WTC11 (cell line): ENCODE results near the gene ZNF724. TPM values are rescaled to one million over a fixed set of nuclear protein-coding genes. Genes with fewer than 3 reads are reported as not detected.

ENCODE experiments used
- ATAC-seq: fragments of 200-7000 bp; cut with Tn5 transposase; 2 replicates; pipeline ENCODE4 v1.10.0; 2021; ENCODE audit warnings: mild to moderate bottlenecking, moderate library complexity
- CTCF ChIA-PET: fragments of 300-600 bp; sonication (Branson Sonifier 250); formaldehyde crosslinking; loops from one replicate; lab custom pipeline; 2021; ENCODE audit warnings: antibody characterized with exemption; lab: Charles Lee
- POLR2A ChIA-PET: fragments of 350-600 bp; sonication (Branson Sonifier 250); formaldehyde crosslinking; loops from one replicate; lab custom pipeline; 2021; ENCODE audit warnings: antibody characterized with exemption; lab: Charles Lee
- DNase-seq: peaks from one replicate; pipeline ENCODE4 v3.0.0; 2021; ENCODE audit warnings: low spot score
- H3K27ac Mint-ChIP-seq: 2 replicates; pipeline ENCODE4 v1.8.0; 2021; ENCODE audit warnings: mixed read lengths
- H3K27me3 Mint-ChIP-seq: 2 replicates; pipeline ENCODE4 v1.8.0; 2021; ENCODE audit warnings: low read depth, mild to moderate bottlenecking, moderate library complexity, mixed read lengths
- H3K36me3 Mint-ChIP-seq: 2 replicates; pipeline ENCODE4 v1.8.0; 2021; ENCODE audit warnings: mixed read lengths
- H3K4me1 Mint-ChIP-seq: 2 replicates; pipeline ENCODE4 v1.8.0; 2022; ENCODE audit warnings: mixed read lengths
- H3K4me3 Mint-ChIP-seq: 2 replicates; pipeline ENCODE4 v1.8.0; 2021; ENCODE audit warnings: mild to moderate bottlenecking, moderate library complexity, mixed read lengths
- H3K9me3 Mint-ChIP-seq: 2 replicates; pipeline ENCODE4 v1.8.0; 2021; ENCODE audit warnings: mixed read lengths
- FOXJ3 ChIP-seq: sonication (generic); formaldehyde crosslinking; IDR thresholded peaks from 2 replicates; pipeline ENCODE4 v1.9.0; 2021; ENCODE audit warnings: missing genetic modification reagents, mild to moderate bottlenecking, borderline replicate concordance
- FOXP1 ChIP-seq: sonication (generic); formaldehyde crosslinking; IDR thresholded peaks from 2 replicates; pipeline ENCODE4 v1.8.0; 2022; ENCODE audit warnings: missing genetic modification reagents, mild to moderate bottlenecking, moderate library complexity, borderline replicate concordance
- GABPB1 ChIP-seq: sonication (generic); formaldehyde crosslinking; IDR thresholded peaks from 2 replicates; pipeline ENCODE4 v1.8.1; 2023; ENCODE audit warnings: mild to moderate bottlenecking, missing genetic modification reagents
- KAT7 ChIP-seq: sonication (generic); formaldehyde crosslinking; IDR thresholded peaks from 2 replicates; pipeline ENCODE4 v1.8.1; 2023; ENCODE audit warnings: missing genetic modification reagents, mild to moderate bottlenecking, borderline replicate concordance
- MYBL2 ChIP-seq: sonication (generic); formaldehyde crosslinking; IDR thresholded peaks from 2 replicates; pipeline ENCODE4 v1.8.1; 2023; ENCODE audit warnings: mild to moderate bottlenecking, moderate library complexity, missing genetic modification reagents
- NFYB ChIP-seq: sonication (generic); formaldehyde crosslinking; conservative IDR thresholded peaks from 2 replicates; pipeline ENCODE4 v1.8.0; 2022; ENCODE audit warnings: low read depth, missing genetic modification reagents
- SMAD4 ChIP-seq: sonication (generic); formaldehyde crosslinking; IDR thresholded peaks from 2 replicates; pipeline ENCODE4 v1.8.0; 2022; ENCODE audit warnings: mild to moderate bottlenecking, missing genetic modification reagents
- SP1 ChIP-seq: sonication (generic); formaldehyde crosslinking; conservative IDR thresholded peaks from 2 replicates; pipeline ENCODE4 v1.8.1; 2022; ENCODE audit warnings: missing genetic modification reagents
- TCF7 ChIP-seq: sonication (generic); formaldehyde crosslinking; IDR thresholded peaks from 2 replicates; pipeline ENCODE4 v1.8.0; 2022; ENCODE audit warnings: mild to moderate bottlenecking, low read depth, missing genetic modification reagents, moderate library complexity
- TEAD1 ChIP-seq: sonication (generic); formaldehyde crosslinking; IDR thresholded peaks from 2 replicates; pipeline ENCODE4 v1.8.0; 2022; ENCODE audit warnings: mild to moderate bottlenecking, missing genetic modification reagents
- TEAD4 ChIP-seq: sonication (generic); formaldehyde crosslinking; IDR thresholded peaks from 2 replicates; pipeline ENCODE4 v1.8.0; 2022; ENCODE audit warnings: mild to moderate bottlenecking, missing genetic modification reagents
- ZNF121 ChIP-seq: sonication (generic); formaldehyde crosslinking; IDR thresholded peaks from 2 replicates; pipeline ENCODE4 v1.8.0; 2023; ENCODE audit warnings: missing genetic modification reagents
- ZNF671 ChIP-seq: fragments of 250-450 bp; sonication (Bioruptor Pico); IDR thresholded peaks from 2 replicates; pipeline ENCODE4 v1.8.0; 2021; ENCODE audit warnings: mild to moderate bottlenecking
- total RNA-seq: library from RNA; stranded (reverse); gene quantifications from 3 replicates; pipeline ENCODE4 v1.2.3, GENCODE V29; 2021
- TF ChIP-seq, protein P1 (sequence below): sonication (generic); formaldehyde crosslinking; IDR thresholded peaks from 2 replicates; pipeline ENCODE4 v1.8.0; 2022; ENCODE audit warnings: mild to moderate bottlenecking, missing genetic modification reagents
- TF ChIP-seq, protein P2 (sequence below): sonication (generic); formaldehyde crosslinking; IDR thresholded peaks from 2 replicates; pipeline ENCODE4 v1.8.1; 2023; ENCODE audit warnings: mild to moderate bottlenecking, missing genetic modification reagents
- TF ChIP-seq, protein P3 (sequence below): sonication (generic); formaldehyde crosslinking; IDR thresholded peaks from 2 replicates; pipeline ENCODE4 v1.8.1; 2022; ENCODE audit warnings: mild to moderate bottlenecking, moderate library complexity, missing genetic modification reagents
- TF ChIP-seq, protein P4 (sequence below): sonication (generic); formaldehyde crosslinking; IDR thresholded peaks from 2 replicates; pipeline ENCODE4 v1.8.0; 2022; ENCODE audit warnings: mild to moderate bottlenecking, missing genetic modification reagents
- TF ChIP-seq, protein P5 (sequence below): fragments of 200-600 bp; IDR thresholded peaks from 2 replicates; pipeline ENCODE4 v1.8.0; 2022; ENCODE audit warnings: antibody characterized with exemption
- TF ChIP-seq, protein P6 (sequence below): sonication (generic); formaldehyde crosslinking; IDR thresholded peaks from 2 replicates; pipeline ENCODE4 v1.8.1; 2022; ENCODE audit warnings: low read depth, mild to moderate bottlenecking, moderate library complexity, missing genetic modification reagents, borderline replicate concordance
- TF ChIP-seq, protein P7 (sequence below): sonication (generic); formaldehyde crosslinking; IDR thresholded peaks from 2 replicates; pipeline ENCODE4 v1.8.0; 2022; ENCODE audit warnings: mild to moderate bottlenecking, missing genetic modification reagents
- TF ChIP-seq, protein P8 (sequence below): sonication (generic); formaldehyde crosslinking; IDR thresholded peaks from 2 replicates; pipeline ENCODE4 v1.8.0; 2023; ENCODE audit warnings: mild to moderate bottlenecking, missing genetic modification reagents

Gene ZNF724
- total RNA-seq, 1 experiment from 2014 or later: 59.0 TPM

DNA sequence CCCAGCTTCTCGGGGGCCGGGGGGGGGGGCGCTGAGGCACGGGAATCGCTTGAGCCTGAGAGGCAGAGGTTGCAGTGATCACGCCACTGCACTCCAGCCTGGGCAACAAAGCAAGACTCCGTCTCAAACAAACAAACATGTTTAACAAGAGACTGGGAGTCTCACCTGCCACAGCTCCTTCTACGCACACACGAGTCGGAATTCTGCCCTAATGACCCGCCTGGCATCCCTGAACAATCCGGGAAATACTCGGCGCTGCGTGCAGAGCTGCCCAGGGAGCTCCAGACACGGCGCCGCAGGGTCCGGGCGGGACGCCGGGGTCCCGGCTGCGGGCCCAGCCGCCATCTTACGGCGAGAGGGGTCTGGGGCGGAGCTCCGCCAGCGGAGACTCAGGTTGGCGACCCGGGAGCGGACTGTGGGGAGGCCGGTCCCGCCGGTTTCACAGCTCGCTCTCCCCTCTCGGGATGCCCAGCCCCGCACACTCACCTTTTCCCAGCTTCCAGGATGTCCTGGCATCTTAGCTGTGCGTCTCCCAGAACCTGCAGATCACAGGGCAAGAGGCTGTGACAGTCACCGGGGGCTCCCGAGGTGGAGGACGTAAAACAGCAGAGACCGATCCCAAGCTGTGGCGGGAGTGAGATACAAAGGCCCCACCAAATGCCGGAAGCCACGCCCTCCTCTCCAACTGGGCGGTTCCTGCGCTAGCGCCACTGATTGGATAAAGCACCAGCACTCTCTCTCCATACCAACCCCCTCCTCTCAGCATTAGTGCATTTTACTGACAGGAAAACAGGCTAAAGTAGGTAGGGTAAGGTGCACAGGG, 23.6 kb upstream of the ZNF724 start:
- Mint-ChIP-seq H3K27ac (peak overlapping the region; percentile 96), H3K9me3 (no peaks in the 10 kb centered on the region), H3K4me3 (peak overlapping the region; percentile 90), H3K27me3 (no peaks in the 10 kb centered on the region), H3K36me3 (peaks cover 32% of the 10 kb centered on the region), H3K4me1 (peaks cover 29% of the 10 kb centered on the region)
- ATAC-seq (peak; percentile 99), DNase-seq (peak; percentile 96)
- POLR2A ChIA-PET: interaction anchor here (0.6 to 2.2 kb wide), 23 partner anchors 9 to 1438 kb away, joined by 3 to 42 read pairs (median 4); partner anchors contain the start of genes ZNF43, ZNF724, ZNF730 and ZNF91
- peak; percentile 8; the same call in 1 of the 2 replicates for TF ChIP-seq TEAD4 (CRISPR knock-in tag)
- TF ChIP-seq SMAD4 (CRISPR knock-in tag): no peak
- TF ChIP-seq, protein P1, sequence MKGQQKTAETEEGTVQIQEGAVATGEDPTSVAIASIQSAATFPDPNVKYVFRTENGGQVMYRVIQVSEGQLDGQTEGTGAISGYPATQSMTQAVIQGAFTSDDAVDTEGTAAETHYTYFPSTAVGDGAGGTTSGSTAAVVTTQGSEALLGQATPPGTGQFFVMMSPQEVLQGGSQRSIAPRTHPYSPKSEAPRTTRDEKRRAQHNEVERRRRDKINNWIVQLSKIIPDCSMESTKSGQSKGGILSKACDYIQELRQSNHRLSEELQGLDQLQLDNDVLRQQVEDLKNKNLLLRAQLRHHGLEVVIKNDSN (CRISPR knock-in tag): peak; percentile 8; the same call in 1 of the 2 replicates
- peak; percentile 73; the same call in 1 of the 2 replicates for TF ChIP-seq FOXP1 (CRISPR knock-in tag)
- TF ChIP-seq, protein P2, sequence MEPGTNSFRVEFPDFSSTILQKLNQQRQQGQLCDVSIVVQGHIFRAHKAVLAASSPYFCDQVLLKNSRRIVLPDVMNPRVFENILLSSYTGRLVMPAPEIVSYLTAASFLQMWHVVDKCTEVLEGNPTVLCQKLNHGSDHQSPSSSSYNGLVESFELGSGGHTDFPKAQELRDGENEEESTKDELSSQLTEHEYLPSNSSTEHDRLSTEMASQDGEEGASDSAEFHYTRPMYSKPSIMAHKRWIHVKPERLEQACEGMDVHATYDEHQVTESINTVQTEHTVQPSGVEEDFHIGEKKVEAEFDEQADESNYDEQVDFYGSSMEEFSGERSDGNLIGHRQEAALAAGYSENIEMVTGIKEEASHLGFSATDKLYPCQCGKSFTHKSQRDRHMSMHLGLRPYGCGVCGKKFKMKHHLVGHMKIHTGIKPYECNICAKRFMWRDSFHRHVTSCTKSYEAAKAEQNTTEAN (CRISPR knock-in tag): 0 out of 2 replicates have a peak, but pooled peaks have one; percentile 62
- 0 out of 2 replicates have a peak, but pooled peaks have one; percentile 37 for TF ChIP-seq MYBL2
- TF ChIP-seq, protein P3, sequence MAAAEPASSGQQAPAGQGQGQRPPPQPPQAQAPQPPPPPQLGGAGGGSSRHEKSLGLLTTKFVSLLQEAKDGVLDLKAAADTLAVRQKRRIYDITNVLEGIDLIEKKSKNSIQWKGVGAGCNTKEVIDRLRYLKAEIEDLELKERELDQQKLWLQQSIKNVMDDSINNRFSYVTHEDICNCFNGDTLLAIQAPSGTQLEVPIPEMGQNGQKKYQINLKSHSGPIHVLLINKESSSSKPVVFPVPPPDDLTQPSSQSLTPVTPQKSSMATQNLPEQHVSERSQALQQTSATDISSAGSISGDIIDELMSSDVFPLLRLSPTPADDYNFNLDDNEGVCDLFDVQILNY: peak; percentile 41; the same call in 1 of the 2 replicates
- 0 out of 2 replicates have a peak, but pooled peaks have one; percentile 13 for TF ChIP-seq TEAD1 (CRISPR knock-in tag)
- no peak for TF ChIP-seq FOXJ3 (CRISPR knock-in tag)
- peak; percentile 60 for TF ChIP-seq NFYB (CRISPR knock-in tag)
- TF ChIP-seq, protein P4, sequence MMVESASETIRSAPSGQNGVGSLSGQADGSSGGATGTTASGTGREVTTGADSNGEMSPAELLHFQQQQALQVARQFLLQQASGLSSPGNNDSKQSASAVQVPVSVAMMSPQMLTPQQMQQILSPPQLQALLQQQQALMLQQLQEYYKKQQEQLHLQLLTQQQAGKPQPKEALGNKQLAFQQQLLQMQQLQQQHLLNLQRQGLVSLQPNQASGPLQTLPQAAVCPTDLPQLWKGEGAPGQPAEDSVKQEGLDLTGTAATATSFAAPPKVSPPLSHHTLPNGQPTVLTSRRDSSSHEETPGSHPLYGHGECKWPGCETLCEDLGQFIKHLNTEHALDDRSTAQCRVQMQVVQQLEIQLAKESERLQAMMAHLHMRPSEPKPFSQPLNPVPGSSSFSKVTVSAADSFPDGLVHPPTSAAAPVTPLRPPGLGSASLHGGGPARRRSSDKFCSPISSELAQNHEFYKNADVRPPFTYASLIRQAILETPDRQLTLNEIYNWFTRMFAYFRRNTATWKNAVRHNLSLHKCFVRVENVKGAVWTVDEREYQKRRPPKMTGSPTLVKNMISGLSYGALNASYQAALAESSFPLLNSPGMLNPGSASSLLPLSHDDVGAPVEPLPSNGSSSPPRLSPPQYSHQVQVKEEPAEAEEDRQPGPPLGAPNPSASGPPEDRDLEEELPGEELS (CRISPR knock-in tag): peak; percentile 78
- TF ChIP-seq GABPB1 (CRISPR knock-in tag): 0 out of 2 replicates have a peak, but pooled peaks have one; percentile 20
- TF ChIP-seq, protein P5, sequence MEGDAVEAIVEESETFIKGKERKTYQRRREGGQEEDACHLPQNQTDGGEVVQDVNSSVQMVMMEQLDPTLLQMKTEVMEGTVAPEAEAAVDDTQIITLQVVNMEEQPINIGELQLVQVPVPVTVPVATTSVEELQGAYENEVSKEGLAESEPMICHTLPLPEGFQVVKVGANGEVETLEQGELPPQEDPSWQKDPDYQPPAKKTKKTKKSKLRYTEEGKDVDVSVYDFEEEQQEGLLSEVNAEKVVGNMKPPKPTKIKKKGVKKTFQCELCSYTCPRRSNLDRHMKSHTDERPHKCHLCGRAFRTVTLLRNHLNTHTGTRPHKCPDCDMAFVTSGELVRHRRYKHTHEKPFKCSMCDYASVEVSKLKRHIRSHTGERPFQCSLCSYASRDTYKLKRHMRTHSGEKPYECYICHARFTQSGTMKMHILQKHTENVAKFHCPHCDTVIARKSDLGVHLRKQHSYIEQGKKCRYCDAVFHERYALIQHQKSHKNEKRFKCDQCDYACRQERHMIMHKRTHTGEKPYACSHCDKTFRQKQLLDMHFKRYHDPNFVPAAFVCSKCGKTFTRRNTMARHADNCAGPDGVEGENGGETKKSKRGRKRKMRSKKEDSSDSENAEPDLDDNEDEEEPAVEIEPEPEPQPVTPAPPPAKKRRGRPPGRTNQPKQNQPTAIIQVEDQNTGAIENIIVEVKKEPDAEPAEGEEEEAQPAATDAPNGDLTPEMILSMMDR: no peak
- no peak for TF ChIP-seq ZNF671 (CRISPR knock-in tag)
- peak; percentile 88; the same call in 1 of the 2 replicates for TF ChIP-seq KAT7 (CRISPR knock-in tag)
- TF ChIP-seq, protein P6, sequence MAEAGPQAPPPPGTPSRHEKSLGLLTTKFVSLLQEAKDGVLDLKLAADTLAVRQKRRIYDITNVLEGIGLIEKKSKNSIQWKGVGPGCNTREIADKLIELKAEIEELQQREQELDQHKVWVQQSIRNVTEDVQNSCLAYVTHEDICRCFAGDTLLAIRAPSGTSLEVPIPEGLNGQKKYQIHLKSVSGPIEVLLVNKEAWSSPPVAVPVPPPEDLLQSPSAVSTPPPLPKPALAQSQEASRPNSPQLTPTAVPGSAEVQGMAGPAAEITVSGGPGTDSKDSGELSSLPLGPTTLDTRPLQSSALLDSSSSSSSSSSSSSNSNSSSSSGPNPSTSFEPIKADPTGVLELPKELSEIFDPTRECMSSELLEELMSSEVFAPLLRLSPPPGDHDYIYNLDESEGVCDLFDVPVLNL: peak; percentile 36; the same call in 1 of the 2 replicates
- TF ChIP-seq ZNF121 (CRISPR knock-in tag): peak; percentile 91
- TF ChIP-seq SP1 (CRISPR knock-in tag): peak; percentile 74
- TF ChIP-seq TCF7 (CRISPR knock-in tag): 0 out of 2 replicates have a peak, but pooled peaks have one; percentile 22
- TF ChIP-seq, protein P7, sequence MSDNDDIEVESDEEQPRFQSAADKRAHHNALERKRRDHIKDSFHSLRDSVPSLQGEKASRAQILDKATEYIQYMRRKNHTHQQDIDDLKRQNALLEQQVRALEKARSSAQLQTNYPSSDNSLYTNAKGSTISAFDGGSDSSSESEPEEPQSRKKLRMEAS (CRISPR knock-in tag): peak; percentile 43
- TF ChIP-seq, protein P8, sequence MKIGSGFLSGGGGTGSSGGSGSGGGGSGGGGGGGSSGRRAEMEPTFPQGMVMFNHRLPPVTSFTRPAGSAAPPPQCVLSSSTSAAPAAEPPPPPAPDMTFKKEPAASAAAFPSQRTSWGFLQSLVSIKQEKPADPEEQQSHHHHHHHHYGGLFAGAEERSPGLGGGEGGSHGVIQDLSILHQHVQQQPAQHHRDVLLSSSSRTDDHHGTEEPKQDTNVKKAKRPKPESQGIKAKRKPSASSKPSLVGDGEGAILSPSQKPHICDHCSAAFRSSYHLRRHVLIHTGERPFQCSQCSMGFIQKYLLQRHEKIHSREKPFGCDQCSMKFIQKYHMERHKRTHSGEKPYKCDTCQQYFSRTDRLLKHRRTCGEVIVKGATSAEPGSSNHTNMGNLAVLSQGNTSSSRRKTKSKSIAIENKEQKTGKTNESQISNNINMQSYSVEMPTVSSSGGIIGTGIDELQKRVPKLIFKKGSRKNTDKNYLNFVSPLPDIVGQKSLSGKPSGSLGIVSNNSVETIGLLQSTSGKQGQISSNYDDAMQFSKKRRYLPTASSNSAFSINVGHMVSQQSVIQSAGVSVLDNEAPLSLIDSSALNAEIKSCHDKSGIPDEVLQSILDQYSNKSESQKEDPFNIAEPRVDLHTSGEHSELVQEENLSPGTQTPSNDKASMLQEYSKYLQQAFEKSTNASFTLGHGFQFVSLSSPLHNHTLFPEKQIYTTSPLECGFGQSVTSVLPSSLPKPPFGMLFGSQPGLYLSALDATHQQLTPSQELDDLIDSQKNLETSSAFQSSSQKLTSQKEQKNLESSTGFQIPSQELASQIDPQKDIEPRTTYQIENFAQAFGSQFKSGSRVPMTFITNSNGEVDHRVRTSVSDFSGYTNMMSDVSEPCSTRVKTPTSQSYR (CRISPR knock-in tag): 0 out of 2 replicates have a peak, but pooled peaks have one; percentile 58
- TF ChIP-seq, all 79 proteins: peak for 17
- CTCF ChIA-PET: interaction anchor here (0.5 to 1.5 kb wide), 12 partner anchors 9 to 1569 kb away, joined by 3 to 7 read pairs (median 4); partner anchors contain the start of gene ZNF724
